Peyer's patch (tissue), 4 donors: Measurements from ENCODE around the gene CRIM1. TPM values are rescaled to one million over a fixed set of nuclear protein-coding genes. Genes with fewer than 3 reads are reported as not detected.

Source experiments
- DNase-seq, 3 donors: peaks; one replicate each; pipeline ENCODE4 v3.0.0-alpha.2; 2017 to 2019
- H3K27ac ChIP-seq, 4 donors: fragments of 200-600 bp; sonication (generic); one replicate each; pipeline ENCODE4 v1.5.1; 2016 to 2019
- H3K27me3 ChIP-seq, 2 donors: fragments of 200-600 bp; sonication (generic); one replicate each; pipeline ENCODE4 v1.5.1; 2019
- H3K36me3 ChIP-seq, 3 donors: fragments of 200-600 bp; sonication (generic); one replicate each; pipeline ENCODE4 v1.5.1; 2016 to 2019
- H3K4me1 ChIP-seq, 4 donors: fragments of 200-600 bp; sonication (generic); one replicate each; pipeline ENCODE4 v1.5.1; 2016 to 2019
- H3K4me3 ChIP-seq, 4 donors: fragments of 200-600 bp; sonication (generic); 1 replicate in 3 of 4; 2 replicates in 1 of 4; pipeline ENCODE4 v1.5.1; 2016 to 2019; ENCODE audit warnings: mild to moderate bottlenecking in 1 of 4
- H3K9me3 ChIP-seq, 4 donors: fragments of 200-600 bp; sonication (generic); one replicate each; pipeline ENCODE4 v1.5.1; 2016 to 2019; ENCODE audit warnings: mild to moderate bottlenecking in 1 of 4
- POLR2A ChIP-seq, 2 donors: fragments of 450-650 bp; IDR thresholded peaks; one replicate each; pipeline ENCODE4 v1.5.1; 2017; ENCODE audit warnings: antibody characterized with exemption in 2 of 2, mild to moderate bottlenecking in 2 of 2, moderate library complexity in 2 of 2
- total RNA-seq, 4 donors: library from RNA; depleted of rRNA; stranded (reverse); fragments of >200 nt; gene quantifications; one replicate each; pipeline ENCODE4 v1.1.0, GENCODE V29; 2016
- TF ChIP-seq, protein P1 (sequence below), 6 experiments: fragments of 450-650 bp in 4 of 6; fragments of 200-600 bp in 2 of 6; sonication (generic) in 1 of 6; IDR thresholded peaks; one replicate each; pipeline ENCODE4 v1.5.1; 2017 to 2019; ENCODE audit warnings: antibody characterized with exemption in 6 of 6, mild to moderate bottlenecking in 3 of 6, moderate library complexity in 1 of 6

The CRIM1 gene
- total RNA-seq, 4 donors from 2014 or later, result 29.9 to 181 (median 63.6) TPM

DNA sequence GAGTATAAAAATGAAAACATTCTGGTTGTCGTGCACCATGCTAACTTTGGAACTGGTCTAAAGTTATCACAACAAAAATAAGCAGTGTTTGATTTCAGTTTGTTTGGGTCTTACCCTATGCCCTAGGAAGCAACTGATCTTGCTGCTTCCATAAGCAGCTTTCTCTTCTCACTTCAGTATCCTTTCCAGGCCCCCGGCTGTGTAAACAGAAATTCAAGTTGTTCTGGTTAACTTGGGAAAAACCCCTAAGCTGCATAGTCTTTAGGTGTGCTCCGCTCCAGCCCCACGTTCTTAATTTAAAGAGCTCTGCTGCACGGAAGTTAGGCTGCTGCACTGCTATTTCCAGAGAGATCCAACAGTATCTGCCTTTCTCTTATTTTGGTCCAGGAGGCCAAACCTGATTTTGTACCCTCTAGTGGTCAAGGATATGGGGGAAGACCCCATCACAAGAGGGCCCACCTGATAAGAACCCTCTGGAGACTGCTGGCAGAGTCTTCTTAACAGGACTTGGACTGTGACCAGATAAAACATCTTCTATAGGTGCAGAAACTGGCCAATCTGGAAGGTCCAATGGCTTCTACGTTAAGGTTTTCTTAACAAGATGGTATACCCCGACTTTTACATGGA, 173.3 kb downstream of the CRIM1 start:
- Histone ChIP-seq H3K27ac (no peak overlapping the region), H3K4me1 (no peaks in the 10 kb centered on the region), H3K9me3 (no peaks in the 10 kb centered on the region), H3K27me3 (no peaks in the 10 kb centered on the region), H3K36me3 (peaks cover 0 to 8% (median 0%) of the 10 kb centered on the region in 3 donors), H3K4me3 (no peak overlapping the region)
- no peak for TF ChIP-seq POLR2A (IDR thresholded peaks at IDR 0.05)
- TF ChIP-seq, protein P1, sequence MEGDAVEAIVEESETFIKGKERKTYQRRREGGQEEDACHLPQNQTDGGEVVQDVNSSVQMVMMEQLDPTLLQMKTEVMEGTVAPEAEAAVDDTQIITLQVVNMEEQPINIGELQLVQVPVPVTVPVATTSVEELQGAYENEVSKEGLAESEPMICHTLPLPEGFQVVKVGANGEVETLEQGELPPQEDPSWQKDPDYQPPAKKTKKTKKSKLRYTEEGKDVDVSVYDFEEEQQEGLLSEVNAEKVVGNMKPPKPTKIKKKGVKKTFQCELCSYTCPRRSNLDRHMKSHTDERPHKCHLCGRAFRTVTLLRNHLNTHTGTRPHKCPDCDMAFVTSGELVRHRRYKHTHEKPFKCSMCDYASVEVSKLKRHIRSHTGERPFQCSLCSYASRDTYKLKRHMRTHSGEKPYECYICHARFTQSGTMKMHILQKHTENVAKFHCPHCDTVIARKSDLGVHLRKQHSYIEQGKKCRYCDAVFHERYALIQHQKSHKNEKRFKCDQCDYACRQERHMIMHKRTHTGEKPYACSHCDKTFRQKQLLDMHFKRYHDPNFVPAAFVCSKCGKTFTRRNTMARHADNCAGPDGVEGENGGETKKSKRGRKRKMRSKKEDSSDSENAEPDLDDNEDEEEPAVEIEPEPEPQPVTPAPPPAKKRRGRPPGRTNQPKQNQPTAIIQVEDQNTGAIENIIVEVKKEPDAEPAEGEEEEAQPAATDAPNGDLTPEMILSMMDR (IDR thresholded peaks at IDR 0.05), result no peak
- no peak for DNase-seq

DNA sequence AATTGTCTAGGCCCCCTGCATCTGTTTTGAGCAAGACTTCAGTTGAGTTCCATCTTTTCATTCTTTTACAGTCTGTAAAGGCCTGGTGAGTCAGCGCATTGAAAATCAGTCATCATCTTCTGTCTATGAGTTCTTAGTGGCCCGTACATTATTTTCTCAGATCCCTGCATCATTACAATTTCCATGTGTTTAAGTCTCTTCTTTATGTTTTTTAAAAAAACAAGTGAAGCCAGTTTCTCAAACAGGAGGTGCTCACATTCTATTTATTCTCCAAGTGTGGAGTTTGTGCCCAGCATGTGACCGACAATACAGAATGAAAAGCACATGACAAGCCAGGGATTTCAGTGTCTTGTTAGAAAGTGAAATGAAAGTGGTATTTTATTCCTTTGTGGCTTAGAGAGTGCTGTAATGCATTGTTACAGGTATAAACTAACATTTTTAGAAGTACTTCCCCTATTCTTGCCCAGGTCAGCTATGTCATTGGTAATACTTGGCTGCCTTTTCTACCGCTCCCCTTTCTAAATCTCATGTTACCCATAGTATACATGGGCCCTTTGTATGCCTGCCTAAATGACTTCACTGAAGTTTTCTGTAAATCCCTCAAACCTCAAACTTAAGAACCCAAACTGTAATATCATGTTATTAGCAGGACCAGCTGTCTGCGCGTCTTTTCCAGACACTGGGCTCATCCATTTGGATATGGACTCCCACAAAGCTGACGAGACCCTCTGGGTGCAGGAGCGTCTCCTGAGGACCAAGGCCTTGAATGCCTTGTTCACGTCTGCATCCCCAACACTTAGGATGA, 174.8 kb downstream of the CRIM1 start:
- H3K27ac ChIP-seq, result no peak overlapping the region
- no peak for DNase-seq
- TF ChIP-seq, protein P1 (IDR thresholded peaks at IDR 0.05), result no peak
- no peak for TF ChIP-seq POLR2A (IDR thresholded peaks at IDR 0.05)

DNA sequence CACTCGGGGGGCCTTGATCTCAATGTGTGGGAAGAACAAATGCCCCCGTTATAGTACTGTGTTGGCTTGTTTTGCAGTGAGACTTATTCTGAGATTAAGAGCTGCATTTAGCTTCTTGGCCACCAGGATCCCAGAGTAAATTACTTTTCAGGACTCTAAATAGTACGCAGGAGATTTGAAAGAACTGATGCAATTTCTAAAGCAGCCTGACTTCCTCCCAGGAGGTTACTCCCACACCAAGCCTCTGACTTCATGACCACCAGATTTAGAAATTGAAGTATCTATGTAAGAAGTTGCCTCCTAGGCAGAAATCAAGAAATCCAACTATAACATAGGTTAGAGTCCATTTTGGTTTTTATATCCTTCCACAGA, 175.4 kb downstream of the CRIM1 start:
- Histone ChIP-seq H3K4me1 (no peaks in the 10 kb centered on the region), H3K4me3 (no peak overlapping the region), H3K36me3 (peaks cover 0 to 9% (median 0%) of the 10 kb centered on the region in 3 donors), H3K27me3 (no peaks in the 10 kb centered on the region), H3K27ac (no peak overlapping the region), H3K9me3 (no peaks in the 10 kb centered on the region)
- no peak for DNase-seq
- TF ChIP-seq, protein P1 (IDR thresholded peaks at IDR 0.05), result peak in 1 of 6 experiments; percentile 4
- TF ChIP-seq POLR2A (IDR thresholded peaks at IDR 0.05), result no peak

More for the DNA sequence above, 174.8 kb downstream of the CRIM1 start:
- H3K4me1 ChIP-seq, result no peaks in the 10 kb centered on the region
- no peaks in the 10 kb centered on the region for H3K9me3 ChIP-seq
- H3K36me3 ChIP-seq, result peaks cover 0 to 8% (median 0%) of the 10 kb centered on the region in 3 donors
- no peaks in the 10 kb centered on the region for H3K27me3 ChIP-seq
- H3K4me3 ChIP-seq, result no peak overlapping the region

DNA sequence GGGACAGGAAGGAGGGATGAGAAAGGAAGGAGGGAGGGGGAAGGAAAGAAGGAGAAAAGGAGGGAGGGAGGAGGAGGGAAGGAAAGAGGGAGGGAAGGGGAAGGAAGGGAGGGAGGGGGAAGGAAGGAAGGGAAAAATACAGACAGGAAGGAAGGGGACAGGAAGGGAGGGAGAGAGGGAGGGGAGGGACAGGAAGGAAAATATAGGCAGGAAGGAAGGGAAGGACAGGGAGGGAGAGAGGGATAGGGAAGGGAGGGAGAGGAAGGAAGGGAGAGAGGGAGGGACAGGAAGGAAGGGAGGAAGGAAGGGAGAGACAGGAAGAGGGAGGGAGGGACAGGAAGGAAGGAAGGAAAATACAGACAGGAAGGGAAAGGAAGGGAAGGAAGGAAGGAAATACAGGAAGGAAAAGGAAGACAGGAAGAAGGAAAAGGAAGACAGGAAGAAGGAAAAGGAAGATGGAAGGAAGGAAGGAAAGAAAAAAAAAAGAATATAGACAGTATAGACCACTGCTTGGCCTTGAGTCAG, 178.8 kb downstream of the CRIM1 start:
- Histone ChIP-seq H3K36me3 (peaks cover 0 to 20% (median 0%) of the 10 kb centered on the region in 3 donors), H3K9me3 (no peaks in the 10 kb centered on the region), H3K4me3 (no peak overlapping the region), H3K4me1 (no peaks in the 10 kb centered on the region), H3K27me3 (no peaks in the 10 kb centered on the region), H3K27ac (no peak overlapping the region)
- no peak for DNase-seq
- TF ChIP-seq, protein P1 (IDR thresholded peaks at IDR 0.05), result no peak
- TF ChIP-seq POLR2A (IDR thresholded peaks at IDR 0.05), result no peak

DNA sequence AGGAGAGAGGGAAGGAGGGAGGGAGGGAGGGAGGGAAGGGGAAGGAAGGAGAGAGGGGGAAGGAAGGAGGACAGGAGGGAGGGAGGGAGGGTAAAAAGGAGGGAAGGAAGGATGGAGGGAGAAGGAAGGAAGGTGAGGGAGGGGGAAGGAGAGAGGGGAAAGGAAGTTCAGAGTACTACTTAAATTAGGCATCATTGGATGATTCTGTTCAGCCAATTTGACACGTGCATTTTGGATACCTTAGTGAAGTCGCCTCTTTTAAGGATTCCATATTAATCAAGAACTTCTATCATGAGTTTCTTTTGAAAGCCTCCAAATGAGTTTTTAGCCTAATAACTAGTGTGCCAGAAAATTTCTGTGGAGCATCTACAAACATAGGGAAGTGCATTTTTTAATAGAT, 179.5 kb downstream of the CRIM1 start:
- H3K9me3 ChIP-seq, result no peaks in the 10 kb centered on the region
- peaks cover 0 to 20% (median 0%) of the 10 kb centered on the region in 3 donors for H3K36me3 ChIP-seq
- H3K27me3 ChIP-seq, result no peaks in the 10 kb centered on the region
- no peak overlapping the region for H3K27ac ChIP-seq
- TF ChIP-seq, protein P1 (IDR thresholded peaks at IDR 0.05), result no peak
- TF ChIP-seq POLR2A (IDR thresholded peaks at IDR 0.05), result no peak
- DNase-seq, result no peak
- H3K4me3 ChIP-seq, result no peak overlapping the region
- H3K4me1 ChIP-seq, result no peaks in the 10 kb centered on the region
